ENCODE measurements around the gene WDFY1. TPM values are rescaled to one million over a fixed set of nuclear protein-coding genes. Genes with fewer than 3 reads are reported as not detected.

The WDFY1 gene
- total RNA-seq, 2 experiments from 2014 or later: 33.3 to 45.3 TPM

DNA sequence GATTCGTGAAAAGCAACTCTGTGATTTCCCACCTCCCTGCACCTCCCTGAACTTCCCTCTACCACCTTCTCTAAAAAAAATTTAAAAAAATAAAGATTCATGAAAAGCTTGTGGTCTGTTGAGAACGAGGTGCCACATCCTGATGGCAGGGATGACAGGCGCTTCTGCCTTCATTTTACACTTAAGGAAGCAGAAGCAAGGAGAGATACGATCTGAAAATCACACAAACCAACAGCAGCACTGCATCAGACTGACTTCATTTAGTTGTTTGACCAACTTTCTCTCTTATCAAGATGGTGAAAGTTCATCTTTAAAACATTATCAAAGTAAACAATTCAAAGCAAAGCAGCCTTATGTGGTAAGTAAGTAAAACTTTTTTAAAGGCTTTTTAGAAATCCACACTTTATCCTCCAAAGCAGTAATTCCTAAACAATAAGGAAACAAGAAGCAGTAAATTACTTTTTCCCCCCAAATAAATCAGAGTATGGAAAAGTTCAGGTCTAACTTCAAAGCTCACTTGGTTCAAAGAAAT, 15.5 kb downstream of the WDFY1 start:
- Histone ChIP-seq H3K4me3 (ENCODE audit: low read depth, low read length, poor library complexity, severe bottlenecking) (no peak overlapping the region), H3K4me1 (ENCODE audit: insufficient read depth, low read length, poor library complexity, severe bottlenecking) (no peaks in the 10 kb centered on the region), H3K79me2 (ENCODE audit: insufficient read depth, low read depth, low read length) (no peaks in the 10 kb centered on the region), H3K27ac (ENCODE audit: low read depth, low read length, poor library complexity, severe bottlenecking) (no peak overlapping the region), H3K4me2 (ENCODE audit: low read length) (no peak overlapping the region), H3K9me2 (ENCODE audit: insufficient read depth, low read length) (no peaks in the 10 kb centered on the region), H2AFZ (ENCODE audit: low read length) (no peak overlapping the region), H4K20me1 (ENCODE audit: insufficient read depth, low read length) (no peaks in the 10 kb centered on the region), H3K36me3 (ENCODE audit: insufficient read depth, low read length) (no peaks in the 10 kb centered on the region), H3K9me3 (ENCODE audit: low read length) (no peaks in the 10 kb centered on the region)
- CTCF ChIA-PET (ENCODE audit: unreplicated experiment): no interaction called here
- BruUV-seq (replicated peaks): no TSS peak
- no peak for DNase-seq (ENCODE audit: low spot score)
- no peak for TF ChIP-seq EZH2phosphoT487 (IDR thresholded peaks at IDR 0.05; ENCODE audit: borderline replicate concordance, low read depth, low read length)
- TF ChIP-seq CTCF (conservative IDR thresholded peaks at IDR 0.05; ENCODE audit: low read length): no peak
- POLR2A ChIA-PET: interaction anchor here (1.1 kb wide), 1 partner anchor 10 kb away, joined by 3 read pairs; no protein-coding TSS in a partner anchor
- intact Hi-C loops (cut with micrococcal nuclease; ENCODE audit: unreplicated experiment): no loop called here

GRCh38 chr2:223928113-223929006, 16.8 kb downstream of the WDFY1 start:
- intact Hi-C loops (cut with micrococcal nuclease; ENCODE audit: unreplicated experiment): no loop called here
- Histone ChIP-seq H3K9me3 (ENCODE audit: low read length) (no peaks in the 10 kb centered on the region), H3K27ac (ENCODE audit: low read depth, low read length, poor library complexity, severe bottlenecking) (no peak overlapping the region), H3K4me1 (ENCODE audit: insufficient read depth, low read length, poor library complexity, severe bottlenecking) (no peaks in the 10 kb centered on the region), H2AFZ (ENCODE audit: low read length) (no peak overlapping the region), H3K79me2 (ENCODE audit: insufficient read depth, low read depth, low read length) (no peaks in the 10 kb centered on the region), H3K36me3 (ENCODE audit: insufficient read depth, low read length) (no peaks in the 10 kb centered on the region), H4K20me1 (ENCODE audit: insufficient read depth, low read length) (no peaks in the 10 kb centered on the region), H3K4me2 (ENCODE audit: low read length) (no peak overlapping the region), H3K4me3 (ENCODE audit: low read depth, low read length, poor library complexity, severe bottlenecking) (no peak overlapping the region), H3K9me2 (ENCODE audit: insufficient read depth, low read length) (no peaks in the 10 kb centered on the region)
- no TSS peak for BruUV-seq (replicated peaks)
- POLR2A ChIA-PET: no interaction called here
- no peak for DNase-seq (ENCODE audit: low spot score)
- TF ChIP-seq CTCF (conservative IDR thresholded peaks at IDR 0.05; ENCODE audit: low read length): no peak
- no peak for TF ChIP-seq EZH2phosphoT487 (IDR thresholded peaks at IDR 0.05; ENCODE audit: borderline replicate concordance, low read depth, low read length)
- CTCF ChIA-PET (ENCODE audit: unreplicated experiment): no interaction called here

DNA sequence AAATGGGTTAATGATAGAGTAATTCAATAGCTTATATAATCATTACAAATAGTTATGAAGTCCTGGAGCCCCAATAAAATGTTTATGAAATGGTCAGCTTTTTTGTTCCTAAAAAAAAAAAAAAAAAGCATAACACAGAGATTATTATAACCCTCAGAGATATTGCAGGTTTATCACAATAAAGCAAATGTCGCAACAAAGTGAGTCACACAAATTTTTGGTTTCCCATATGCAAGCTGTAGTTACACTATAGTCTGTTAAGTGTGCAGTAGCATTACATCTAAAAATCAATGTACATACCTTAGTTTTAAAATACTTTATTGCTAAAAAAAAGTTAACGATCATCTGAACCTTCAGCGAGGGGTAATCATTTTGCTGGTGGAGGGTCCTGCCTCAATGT, 20.0 kb downstream of the WDFY1 start:
- POLR2A ChIA-PET: interaction anchor here (0.6 to 0.7 kb wide), 4 partner anchors 12 to 480 kb away, joined by 3 to 6 read pairs (median 4); no protein-coding TSS in a partner anchor

More for the DNA sequence above, 20.0 kb downstream of the WDFY1 start:
- no peak overlapping the region for H2AFZ ChIP-seq (ENCODE audit: low read length)
- no peak for TF ChIP-seq CTCF (conservative IDR thresholded peaks at IDR 0.05; ENCODE audit: low read length)
- TF ChIP-seq EZH2phosphoT487 (IDR thresholded peaks at IDR 0.05; ENCODE audit: borderline replicate concordance, low read depth, low read length): no peak
- no peak for DNase-seq (ENCODE audit: low spot score)
- CTCF ChIA-PET (ENCODE audit: unreplicated experiment): no interaction called here
- no peaks in the 10 kb centered on the region for H3K9me3 ChIP-seq (ENCODE audit: low read length)
- H3K4me2 ChIP-seq (ENCODE audit: low read length): no peak overlapping the region
- no peaks in the 10 kb centered on the region for H4K20me1 ChIP-seq (ENCODE audit: insufficient read depth, low read length)
- H3K9me2 ChIP-seq (ENCODE audit: insufficient read depth, low read length): no peaks in the 10 kb centered on the region
- no peak overlapping the region for H3K4me3 ChIP-seq (ENCODE audit: low read depth, low read length, poor library complexity, severe bottlenecking)
- intact Hi-C loops (cut with micrococcal nuclease; ENCODE audit: unreplicated experiment): no loop called here
- H3K79me2 ChIP-seq (ENCODE audit: insufficient read depth, low read depth, low read length): no peaks in the 10 kb centered on the region
- H3K4me1 ChIP-seq (ENCODE audit: insufficient read depth, low read length, poor library complexity, severe bottlenecking): no peaks in the 10 kb centered on the region
- no TSS peak for BruUV-seq (replicated peaks)
- H3K27ac ChIP-seq (ENCODE audit: low read depth, low read length, poor library complexity, severe bottlenecking): no peak overlapping the region
- no peaks in the 10 kb centered on the region for H3K36me3 ChIP-seq (ENCODE audit: insufficient read depth, low read length)
